Activated gamma-delta T cell treated with anti-CD3 and anti-CD28 coated beads, Interleukin-2, amount 50 U/mL, for 16 hours (primary cell): ENCODE results near the gene REEP5.
A peak's percentile ranks its signal among the peaks of the same experiment; 100 is the strongest.
"Not testable (repeated sequence)": the region's sequence is repeated elsewhere in the genome, so short reads cannot be mapped to it uniquely, and the experiment has no call there.

ENCODE experiments used
- DNase-seq: peaks from one replicate; pipeline ENCODE4 v3.0.0-alpha.2; 2020; ENCODE audit warnings: low read depth

REEP5 gene

GRCh38 chr5:112886975-112887374 lies 35.1 kb downstream of the REEP5 start:
- peak; percentile 4 for DNase-seq

- DNase-seq: no peak
These were observed 37.0 kb downstream of the REEP5 start for GRCh38 chr5:112885001-112885400.

DNA sequence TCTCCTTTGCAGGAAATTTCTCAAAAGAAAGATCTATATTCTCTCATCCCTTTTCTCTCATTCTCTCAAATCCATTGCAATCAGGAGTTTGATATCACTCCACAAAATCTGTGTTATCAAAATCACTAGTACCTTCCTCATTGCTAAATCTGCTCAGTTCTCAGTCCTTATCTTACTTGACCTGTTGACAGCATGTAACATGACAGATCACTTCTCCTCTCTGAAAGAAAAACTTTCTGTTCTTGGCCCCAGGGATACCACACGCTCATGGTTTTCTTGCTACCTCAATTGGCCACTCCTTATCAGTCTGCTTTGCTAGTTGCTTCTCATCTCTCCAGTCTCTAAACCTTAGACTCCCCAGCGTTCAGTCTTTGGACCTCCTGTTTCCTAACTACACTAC lies 38.8 kb downstream of the REEP5 start:
- DNase-seq: no peak

- DNase-seq: no peak
These were observed 41.6 kb downstream of the REEP5 start for GRCh38 chr5:112880219-112880964.

DNA sequence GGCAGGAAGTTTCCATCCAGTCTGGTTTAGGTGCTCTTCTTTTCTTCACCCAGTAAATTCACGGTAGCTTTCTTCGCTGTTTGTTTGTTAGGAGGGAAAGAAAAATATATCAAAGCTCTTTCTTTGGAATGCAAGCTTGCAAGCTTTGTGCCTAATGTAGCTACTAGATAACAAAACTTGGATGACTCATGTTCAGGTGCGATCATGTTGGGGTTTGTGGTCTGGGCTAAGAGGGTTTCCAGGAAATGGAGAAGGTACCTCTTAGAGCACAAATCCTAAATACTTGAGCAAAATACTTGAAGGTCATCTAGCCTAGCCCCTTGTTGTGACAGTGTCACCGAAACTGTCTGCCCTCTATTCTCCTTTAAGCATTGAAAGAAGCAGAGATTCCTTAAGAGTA lies 43.3 kb downstream of the REEP5 start:
- DNase-seq: peak; percentile 41

- DNase-seq: no peak
These were observed 43.9 kb downstream of the REEP5 start for GRCh38 chr5:112878101-112878500.

DNA sequence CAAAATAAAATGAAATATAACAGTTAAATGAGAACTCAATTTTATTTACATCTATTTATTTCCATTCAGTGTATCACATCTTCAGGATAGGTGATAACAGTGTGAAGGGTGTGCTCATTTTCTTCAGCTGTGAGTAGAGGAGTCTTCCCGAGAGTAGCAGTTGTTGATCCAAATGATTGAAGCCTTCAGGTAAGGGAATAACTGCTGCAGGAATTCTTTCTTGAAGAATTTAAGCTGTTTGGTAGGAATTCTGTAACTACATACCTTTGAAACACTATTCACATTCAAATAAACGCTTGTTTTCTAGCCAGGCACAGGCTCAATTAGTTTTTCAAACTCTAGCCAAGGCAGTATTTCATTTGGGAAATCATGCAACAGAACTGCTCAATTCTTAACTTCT lies 45.7 kb downstream of the REEP5 start:
- no peak for DNase-seq

- no peak for DNase-seq
These were observed 51.1 kb downstream of the REEP5 start for GRCh38 chr5:112870966-112871365.

DNA sequence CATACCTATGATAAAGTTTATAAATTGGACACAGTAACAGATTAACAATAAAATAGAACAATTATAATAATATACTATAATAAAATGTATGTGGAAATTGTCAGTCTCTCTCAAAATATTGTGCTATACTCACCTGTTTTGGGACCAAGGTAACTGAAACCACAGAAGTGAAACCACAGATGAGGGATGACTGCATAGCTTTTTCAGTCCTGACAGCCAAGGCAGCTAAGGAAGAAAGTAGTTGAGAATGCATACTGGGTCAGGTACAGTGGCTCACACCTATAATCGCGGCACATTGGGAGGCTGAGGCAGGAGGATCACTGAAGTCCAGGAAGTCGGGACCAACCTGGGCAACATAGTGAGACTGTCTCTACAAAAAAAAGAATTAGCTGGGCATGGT lies 52.1 kb downstream of the REEP5 start:
- no peak for DNase-seq

DNA sequence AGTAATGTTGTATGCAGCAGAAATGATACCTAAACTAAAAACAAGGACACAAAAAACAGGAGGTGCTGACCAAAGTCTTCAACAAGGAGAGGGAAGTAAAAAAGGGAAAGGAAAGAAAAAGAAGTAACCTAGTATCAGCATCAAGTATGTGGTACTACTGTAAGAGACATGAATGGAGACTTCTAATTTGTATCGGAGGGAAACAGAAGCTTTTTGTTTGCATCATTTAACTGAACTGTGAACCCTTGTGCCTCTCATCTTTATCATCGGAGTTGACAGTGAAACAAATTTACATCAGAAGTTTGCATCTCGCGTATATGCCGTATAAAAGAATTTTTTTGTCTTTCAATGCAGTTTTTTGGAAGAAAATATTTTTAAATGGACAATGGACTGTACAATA lies 54.6 kb downstream of the REEP5 start:
- DNase-seq: no peak

- no peak for DNase-seq
These were observed 55.3 kb downstream of the REEP5 start for GRCh38 chr5:112866739-112867138.

DNA sequence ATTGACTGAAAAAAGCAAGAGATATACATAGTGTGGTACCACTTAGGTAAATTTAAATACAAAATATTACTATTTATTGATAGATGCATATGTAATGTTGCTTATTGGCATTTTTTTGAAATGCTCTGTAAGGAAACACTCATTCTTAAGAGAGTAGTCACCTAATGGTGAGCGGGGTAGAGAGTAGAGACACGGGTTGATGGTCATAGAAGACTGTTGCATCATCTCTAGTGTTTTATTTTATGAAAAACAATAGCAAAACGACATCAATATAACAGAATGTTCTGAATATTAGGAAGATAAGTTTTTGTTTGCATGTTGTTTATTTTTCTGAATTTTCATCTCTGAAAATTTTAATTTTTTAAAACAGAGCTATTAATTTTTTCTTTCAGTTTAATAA lies 56.9 kb downstream of the REEP5 start:
- DNase-seq: no peak

GRCh38 chr5:112863549-112863948 lies 58.5 kb downstream of the REEP5 start:
- no peak for DNase-seq

DNA sequence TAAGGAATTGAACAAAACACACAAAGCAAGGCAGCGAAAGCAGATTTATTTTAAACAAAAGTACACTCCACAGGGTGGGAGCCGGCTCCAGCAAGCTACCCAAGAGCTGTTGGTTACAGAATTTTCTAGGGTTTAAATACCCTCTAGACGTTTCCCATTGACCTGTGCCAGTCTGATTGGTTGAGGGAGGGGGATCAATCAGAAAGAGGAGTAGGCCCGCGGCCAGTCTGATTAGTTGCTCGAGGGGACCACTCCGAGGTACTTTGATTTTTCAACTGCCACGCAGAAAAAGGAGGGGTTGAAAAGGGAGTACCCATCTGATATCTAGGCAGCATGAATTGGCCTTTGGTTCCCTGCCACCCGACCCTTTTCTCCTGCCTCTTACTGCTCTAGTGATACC lies 59.9 kb downstream of the REEP5 start:
- no peak for DNase-seq

DNA sequence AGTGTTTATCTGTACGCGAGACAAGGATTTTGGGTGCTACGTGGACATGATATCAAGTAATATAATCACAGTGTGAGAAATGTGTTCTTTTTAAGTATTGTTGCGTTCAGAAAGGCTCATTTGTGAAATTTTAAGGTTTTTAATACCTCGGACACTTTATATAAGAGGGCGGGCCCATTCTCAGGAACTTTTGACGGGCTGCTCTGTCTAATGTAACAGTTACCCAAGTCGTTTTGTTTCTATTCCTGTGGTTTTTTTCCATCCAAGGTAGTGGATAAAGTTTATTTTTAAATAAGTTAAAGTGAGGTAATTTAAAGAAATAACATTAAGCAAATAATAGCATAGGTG lies 60.4 kb downstream of the REEP5 start:
- DNase-seq: no peak

- peak; percentile 84 for DNase-seq
These were observed 60.9 kb downstream of the REEP5 start, which contains the start of gene SRP19 for GRCh38 chr5:112860929-112861637. Gene SRP19 (plus strand): TSS chr5:112861287. CDS start chr5:112861377, 90 bp downstream.

DNA sequence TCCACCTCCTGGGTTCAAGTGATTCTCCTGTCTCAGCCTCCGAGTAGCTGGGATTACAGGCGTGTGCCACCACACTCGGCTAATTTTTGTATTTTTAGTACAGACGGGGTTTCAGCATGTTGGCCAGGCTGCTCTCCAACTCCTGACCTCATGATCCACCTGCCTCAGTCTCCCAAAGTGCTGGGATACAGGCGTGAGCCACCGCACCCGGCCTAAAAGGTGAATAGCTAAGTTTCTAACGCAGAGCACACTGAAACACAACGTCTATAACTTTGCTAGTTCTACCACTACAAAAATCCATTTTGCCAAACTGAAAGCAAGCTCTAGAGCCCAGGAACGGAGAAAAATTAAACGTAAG lies 61.5 kb downstream of the REEP5 start:
- DNase-seq: not testable (repeated sequence)

DNA sequence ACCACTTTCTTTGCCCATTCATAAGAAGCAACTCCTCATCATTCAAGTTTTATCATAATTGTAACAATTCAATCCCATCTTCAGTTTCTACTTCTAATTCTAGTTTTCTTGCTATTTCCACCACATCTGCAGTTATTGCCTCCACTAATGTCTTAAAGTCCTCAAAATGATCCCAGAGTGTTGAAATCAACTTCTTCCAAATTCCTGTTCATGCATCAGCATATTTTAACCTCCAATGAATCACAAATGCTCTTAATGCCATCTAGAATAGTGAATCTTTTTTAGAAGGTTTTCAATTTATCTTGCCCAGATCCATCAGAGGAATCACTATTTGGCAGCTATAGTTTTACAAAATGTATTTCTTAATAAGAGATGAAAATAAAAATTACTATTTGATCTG lies 64.2 kb downstream of the REEP5 start:
- DNase-seq: no peak

DNA sequence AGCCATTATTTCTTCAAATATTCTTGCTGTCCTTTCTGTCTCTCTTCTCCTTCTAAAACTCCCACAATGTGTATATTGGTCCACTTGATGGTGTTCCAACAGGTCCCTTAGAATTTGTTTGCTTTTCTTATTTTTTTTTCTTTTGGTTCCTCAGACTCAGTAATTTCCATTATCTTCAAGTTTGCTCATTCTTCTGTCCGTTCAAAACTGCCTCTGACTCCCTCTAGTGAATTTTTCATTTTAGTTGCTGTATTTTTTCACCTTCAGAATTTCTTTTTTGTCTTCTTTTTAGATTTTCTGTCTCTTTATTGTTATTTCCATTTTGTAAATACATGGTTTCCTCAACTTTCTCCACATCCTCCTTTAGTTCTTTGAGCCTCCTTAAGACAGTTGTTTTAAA lies 67.4 kb downstream of the REEP5 start:
- DNase-seq: no peak

- no peak for DNase-seq
These were observed 72.1 kb downstream of the REEP5 start for GRCh38 chr5:112849912-112850311.

DNA sequence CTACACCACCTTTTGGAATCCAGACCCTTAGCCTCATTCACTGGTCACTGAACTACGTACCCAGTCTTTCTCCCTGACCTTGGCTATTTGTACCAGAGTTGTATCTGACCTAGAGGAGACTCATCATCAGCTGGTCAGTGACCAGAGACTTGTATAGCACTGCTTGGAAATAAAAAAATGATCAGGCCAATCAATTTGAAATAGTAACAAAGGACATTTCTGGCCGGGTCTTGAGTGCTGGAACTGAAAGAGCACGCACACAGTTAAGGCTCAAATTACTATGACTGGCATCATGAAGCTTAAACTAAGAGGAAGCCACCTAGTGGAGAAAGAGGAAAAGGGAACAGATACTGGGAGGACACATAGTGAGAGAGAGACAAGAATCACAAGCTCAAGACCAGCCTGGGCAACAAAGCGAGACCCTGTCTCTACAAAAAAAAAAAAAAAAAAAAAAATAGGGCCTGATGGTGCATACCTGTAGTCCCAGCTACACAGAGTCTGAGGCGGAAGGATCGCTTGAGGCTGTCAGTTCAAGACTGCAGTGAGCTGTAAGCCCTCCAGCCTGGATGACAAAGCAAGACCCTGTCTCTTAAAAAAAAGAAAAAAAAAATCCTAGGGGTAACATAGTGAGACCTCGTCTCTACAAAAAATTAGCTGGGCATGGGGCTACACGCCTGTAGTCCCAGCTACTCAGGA lies 73.8 kb downstream of the REEP5 start:
- DNase-seq: no peak

DNA sequence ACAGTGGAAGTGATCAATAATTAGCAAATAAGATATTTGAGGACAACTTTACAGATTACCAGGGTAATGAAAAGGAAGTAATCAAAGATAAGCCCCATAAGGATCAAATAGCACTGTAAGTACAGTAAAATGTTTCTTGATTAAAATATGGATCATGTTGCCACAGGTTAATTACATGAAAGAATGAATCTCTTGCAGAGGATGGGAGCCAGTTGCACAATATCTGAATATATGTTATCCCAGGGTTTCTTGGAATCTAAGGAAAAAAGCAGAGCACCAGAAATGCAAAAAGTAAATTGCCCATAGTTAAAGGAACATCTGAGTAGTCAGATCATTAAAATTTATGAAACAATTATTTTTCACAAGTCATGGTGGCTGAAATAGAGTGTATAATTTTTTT lies 74.7 kb downstream of the REEP5 start:
- no peak for DNase-seq

DNA sequence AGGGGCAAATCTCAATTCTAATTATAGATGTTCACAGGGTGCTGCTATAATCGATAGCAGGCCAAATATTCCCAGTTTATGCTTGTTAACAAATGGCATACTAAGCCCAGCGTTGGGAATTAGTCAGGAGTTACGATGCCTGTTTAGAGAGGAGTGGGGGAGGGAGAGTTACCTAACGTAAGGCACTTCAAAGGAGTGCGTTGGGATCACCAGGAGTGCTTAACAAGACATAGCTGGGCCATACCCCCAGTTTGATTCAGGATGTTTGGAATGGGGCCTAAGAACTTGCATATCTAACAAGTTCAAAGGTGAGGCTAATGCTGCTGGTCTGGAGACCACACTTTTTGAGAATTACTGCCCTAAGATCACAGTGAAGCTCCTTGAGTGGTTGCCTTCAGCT lies 75.5 kb downstream of the REEP5 start:
- DNase-seq: no peak
